HL-60 (cell line): Measurements from ENCODE around the gene ROBO1.

ENCODE experiments used
- GABPA ChIP-seq: IDR thresholded peaks from 2 replicates; pipeline ENCODE4 v1.6.1; 2012; ENCODE audit warnings: low read depth
- POLR2AphosphoS5 ChIP-seq: IDR thresholded peaks from 2 replicates; pipeline ENCODE4 v1.6.1; 2012; ENCODE audit warnings: low read depth
- REST ChIP-seq: IDR thresholded peaks from 2 replicates; pipeline ENCODE4 v1.6.1; 2012; ENCODE audit warnings: low read depth; ENCODE audit not compliant: insufficient replicate concordance
- SPI1 ChIP-seq: IDR thresholded peaks from 2 replicates; pipeline ENCODE4 v1.6.1; 2012; ENCODE audit warnings: low read depth, mild to moderate bottlenecking, borderline replicate concordance
- TF ChIP-seq, protein P1 (sequence below): IDR thresholded peaks from one replicate; pipeline ENCODE4 v1.5.1; 2011; ENCODE audit warnings: low read length, control low read depth, inconsistent platforms; ENCODE audit not compliant: insufficient read depth

DNA sequence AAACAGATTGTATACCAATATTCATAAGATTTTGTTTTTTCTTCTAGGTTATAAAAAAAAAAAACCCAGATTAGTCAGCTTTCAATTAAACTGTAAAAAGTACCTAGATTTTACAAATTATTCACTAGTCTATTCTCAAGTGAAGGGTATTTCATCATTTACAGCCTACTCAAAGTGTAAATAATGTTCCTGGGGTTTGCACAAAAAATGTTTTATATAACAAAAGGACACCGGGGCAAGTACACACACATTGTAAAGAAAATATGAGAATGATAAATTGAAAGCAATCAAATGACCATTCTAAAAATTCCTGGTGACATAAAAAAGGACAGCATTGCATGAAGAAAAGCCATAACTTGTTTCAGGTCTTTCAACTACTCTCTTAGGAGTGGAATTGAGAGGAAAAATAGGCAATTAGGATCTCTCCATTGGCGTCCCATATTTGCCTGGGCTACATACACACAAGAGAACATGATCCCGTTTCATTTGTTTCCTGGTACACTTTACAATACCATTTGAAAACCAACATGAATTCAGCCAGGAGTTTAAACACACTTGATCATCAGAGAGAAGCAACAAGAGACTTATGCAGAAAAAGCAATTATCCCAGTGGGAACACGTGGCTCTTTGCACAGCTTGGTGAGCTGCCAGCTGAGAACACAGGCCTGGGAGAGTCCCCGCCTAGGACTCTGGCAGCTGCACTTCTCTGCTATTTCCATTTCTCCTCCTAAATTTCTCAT is 1039.2 kb downstream of the ROBO1 start:
- TF ChIP-seq POLR2AphosphoS5 (no peak), GABPA (no peak), REST (no peak), SPI1 (no peak)
- TF ChIP-seq, protein P1, sequence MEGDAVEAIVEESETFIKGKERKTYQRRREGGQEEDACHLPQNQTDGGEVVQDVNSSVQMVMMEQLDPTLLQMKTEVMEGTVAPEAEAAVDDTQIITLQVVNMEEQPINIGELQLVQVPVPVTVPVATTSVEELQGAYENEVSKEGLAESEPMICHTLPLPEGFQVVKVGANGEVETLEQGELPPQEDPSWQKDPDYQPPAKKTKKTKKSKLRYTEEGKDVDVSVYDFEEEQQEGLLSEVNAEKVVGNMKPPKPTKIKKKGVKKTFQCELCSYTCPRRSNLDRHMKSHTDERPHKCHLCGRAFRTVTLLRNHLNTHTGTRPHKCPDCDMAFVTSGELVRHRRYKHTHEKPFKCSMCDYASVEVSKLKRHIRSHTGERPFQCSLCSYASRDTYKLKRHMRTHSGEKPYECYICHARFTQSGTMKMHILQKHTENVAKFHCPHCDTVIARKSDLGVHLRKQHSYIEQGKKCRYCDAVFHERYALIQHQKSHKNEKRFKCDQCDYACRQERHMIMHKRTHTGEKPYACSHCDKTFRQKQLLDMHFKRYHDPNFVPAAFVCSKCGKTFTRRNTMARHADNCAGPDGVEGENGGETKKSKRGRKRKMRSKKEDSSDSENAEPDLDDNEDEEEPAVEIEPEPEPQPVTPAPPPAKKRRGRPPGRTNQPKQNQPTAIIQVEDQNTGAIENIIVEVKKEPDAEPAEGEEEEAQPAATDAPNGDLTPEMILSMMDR: no peak
